ENCODE measurements around the gene MYLK4.

MYLK4 gene

DNA sequence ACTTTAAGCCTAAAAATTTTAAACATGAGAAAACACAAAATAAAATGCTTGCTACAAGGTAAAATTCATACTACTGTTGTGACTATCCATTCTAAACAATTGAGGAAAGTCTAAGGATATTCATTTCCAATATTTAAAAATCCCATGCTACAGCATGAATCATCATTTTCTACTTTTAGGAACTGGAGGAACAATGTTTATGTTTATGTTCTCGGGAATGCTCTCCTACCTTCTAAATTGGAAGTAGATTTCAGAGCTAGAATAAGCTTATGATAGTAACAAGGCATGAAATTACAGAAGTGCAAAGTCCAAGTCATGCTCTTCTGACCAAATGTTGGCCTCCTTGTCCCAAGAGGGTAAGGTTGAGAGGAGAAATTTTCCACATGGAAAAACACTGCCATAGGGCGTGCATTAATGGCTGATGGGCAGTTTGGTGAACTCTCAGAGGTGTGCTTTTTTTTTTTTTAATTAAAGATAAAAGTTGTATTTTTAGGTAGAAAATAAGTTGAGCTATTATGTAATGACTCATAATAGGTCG lies 6.0 kb upstream of the MYLK4 start:
- DNase-seq (ENCODE audit: low read depth in 2 of 2): no peak

DNA sequence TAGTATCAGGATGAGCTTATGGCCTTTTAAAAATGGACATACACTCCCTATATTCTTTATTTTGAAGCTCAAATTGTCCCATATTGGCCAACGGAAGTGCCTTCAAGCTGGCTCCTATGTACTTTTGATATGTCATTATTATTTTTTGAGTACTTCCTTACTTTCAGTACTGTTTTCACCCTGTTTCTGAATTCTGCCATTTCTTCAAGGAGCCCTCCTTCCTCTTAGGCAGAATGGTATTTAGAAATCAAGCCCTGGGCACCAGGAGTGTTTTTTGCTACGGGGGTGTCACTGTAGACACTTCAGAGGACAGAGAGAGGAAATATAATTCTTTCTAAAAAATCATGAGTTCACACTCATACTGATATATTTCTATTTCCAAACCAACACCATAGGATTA lies 5.5 kb upstream of the MYLK4 start:
- no peak for DNase-seq (ENCODE audit: low read depth in 2 of 2)

DNA sequence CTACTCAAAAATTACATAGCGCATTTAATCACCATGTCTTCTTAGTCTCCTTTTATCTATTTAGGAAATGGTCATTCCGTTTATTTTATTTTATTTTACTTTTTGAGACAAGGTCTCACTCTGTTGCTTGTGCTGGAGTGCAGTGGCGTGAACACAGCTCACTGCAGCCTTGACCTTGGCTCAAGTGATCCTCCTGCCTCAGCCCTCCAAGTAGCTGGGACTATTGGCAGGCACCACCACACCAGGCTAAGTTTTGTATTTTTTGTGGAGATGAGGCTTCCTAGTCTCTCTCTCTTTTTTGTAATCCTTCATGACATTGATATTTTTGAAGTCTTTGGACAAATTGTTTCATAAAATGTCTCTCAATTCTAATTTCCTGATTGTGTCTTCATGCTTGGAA lies 4.7 kb upstream of the MYLK4 start:
- DNase-seq (ENCODE audit: low read depth in 2 of 2): no peak

- no peak for DNase-seq (ENCODE audit: low read depth in 2 of 2)
Measured at GRCh38 chr6:2754911-2755310, 4.2 kb upstream of the MYLK4 start.

DNA sequence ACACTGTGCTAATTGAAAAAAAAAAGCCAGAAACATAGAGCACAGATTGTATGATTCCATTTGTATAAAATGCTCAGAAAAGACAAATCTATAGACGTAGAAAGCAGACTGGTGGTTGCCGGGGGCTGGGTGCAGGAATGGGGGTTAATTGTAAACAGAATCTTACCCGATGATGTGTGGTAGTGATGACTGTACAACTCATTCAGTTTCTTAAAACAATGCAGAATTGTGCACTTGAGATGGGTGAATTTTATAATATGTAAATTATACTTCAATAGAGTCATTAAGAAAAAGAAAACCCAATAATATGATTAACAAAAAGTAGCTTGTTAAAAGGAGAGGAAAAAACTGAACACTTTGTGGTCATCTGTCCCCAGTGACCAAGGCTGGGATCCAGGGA lies 3.7 kb upstream of the MYLK4 start:
- no peak for DNase-seq (ENCODE audit: low read depth in 2 of 2)

DNA sequence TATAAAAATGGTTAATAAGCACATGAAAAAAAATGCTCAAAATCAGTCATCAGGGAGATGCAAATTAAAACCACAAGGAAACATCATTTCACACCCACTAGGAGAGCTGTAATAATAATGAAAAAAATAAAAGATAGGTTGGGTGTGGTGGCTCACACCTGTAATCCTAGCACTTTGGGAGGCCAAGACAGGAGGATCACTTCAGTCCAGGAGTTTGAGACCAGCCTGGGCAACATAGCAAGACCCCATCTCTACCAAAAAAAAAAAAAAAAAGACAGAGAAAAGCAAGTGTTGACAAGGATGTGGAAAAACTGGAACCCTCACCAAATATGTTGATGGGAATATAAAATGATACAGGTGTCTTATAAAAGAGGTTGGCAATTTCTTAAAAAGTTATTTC lies 3.0 kb upstream of the MYLK4 start:
- DNase-seq (ENCODE audit: low read depth in 2 of 2): no peak

GRCh38 chr6:2753110-2753489 lies 2.4 kb upstream of the MYLK4 start:
- DNase-seq (ENCODE audit: low read depth in 2 of 2): no peak

DNA sequence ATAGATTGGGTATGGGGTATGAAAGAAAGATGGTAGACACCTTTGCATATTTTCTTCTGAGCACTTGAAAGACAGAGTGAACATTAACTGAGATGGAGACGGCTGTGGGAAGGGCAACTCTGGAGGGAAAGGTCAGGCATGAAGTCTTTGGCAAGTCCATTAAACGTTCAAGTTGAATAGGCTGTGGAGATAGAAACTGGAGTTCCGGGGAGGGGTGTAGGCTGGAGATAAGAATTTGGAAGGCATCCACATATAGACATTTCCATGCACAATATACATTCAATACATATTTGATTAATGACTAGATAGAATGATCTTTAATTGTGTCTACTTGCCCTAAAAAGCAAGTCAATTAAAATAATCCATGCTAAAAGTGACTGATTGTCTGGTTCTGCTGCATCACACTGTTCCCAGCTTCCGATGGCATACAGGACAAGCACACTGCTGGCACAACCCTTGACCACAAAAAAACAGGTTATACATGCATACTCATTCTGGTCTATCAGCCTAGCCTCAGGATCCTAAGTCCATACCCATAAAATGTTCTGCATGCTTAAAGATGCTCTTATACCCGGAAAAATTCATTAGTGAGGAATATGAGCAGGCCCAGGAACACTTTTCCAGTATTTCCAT lies 1.9 kb upstream of the MYLK4 start:
- DNase-seq (ENCODE audit: low read depth in 2 of 2): no peak

DNA sequence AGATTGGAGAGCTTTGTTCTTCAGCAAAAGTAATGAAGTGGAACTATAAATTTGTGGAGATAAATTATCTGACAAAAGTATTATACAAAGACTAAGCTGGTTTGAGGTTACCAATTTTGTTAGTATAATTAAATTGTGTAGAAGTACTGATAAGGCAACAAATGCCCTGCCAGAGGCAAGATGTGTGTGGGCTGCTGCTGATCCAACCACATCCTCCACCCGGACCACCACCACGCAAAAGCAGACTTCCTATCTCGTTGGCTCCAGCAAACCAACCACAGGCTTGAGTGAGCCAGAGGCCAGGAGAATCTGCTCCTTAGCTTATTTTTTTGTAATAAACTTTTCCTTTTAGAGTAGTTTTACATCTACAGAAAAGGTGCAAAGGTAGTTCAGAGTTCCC lies 1.1 kb upstream of the MYLK4 start:
- no peak for DNase-seq (ENCODE audit: low read depth in 2 of 2)

- DNase-seq (ENCODE audit: low read depth in 2 of 2): peak; percentile 33 to 53
Measured at GRCh38 chr6:2749969-2750600, 637 bp downstream of the MYLK4 start.

DNA sequence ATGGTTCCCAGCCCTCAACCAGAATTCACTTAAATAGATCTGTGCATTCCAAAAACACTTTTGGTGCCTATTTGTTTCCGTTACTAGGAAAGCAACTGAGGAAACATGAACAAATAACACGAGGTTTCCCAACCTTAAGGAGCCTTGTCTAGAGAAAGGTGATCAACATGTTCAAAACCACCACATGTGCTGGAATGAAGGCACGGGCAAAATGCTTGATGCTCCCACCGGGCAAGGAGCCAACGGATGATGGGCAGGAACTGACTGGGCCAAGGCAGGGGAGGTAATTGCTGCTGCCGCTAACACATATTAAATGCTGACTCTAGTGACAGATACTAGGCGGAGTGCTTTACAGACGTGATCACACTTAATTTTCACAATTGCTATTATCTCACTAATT lies 2.5 kb downstream of the MYLK4 start:
- no peak for DNase-seq (ENCODE audit: low read depth in 2 of 2)

- no peak for DNase-seq (ENCODE audit: low read depth in 2 of 2)
Measured at GRCh38 chr6:2746557-2747061, 4.1 kb downstream of the MYLK4 start.

GRCh38 chr6:2745246-2745645 lies 5.5 kb downstream of the MYLK4 start:
- DNase-seq (ENCODE audit: low read depth in 2 of 2): no peak

DNA sequence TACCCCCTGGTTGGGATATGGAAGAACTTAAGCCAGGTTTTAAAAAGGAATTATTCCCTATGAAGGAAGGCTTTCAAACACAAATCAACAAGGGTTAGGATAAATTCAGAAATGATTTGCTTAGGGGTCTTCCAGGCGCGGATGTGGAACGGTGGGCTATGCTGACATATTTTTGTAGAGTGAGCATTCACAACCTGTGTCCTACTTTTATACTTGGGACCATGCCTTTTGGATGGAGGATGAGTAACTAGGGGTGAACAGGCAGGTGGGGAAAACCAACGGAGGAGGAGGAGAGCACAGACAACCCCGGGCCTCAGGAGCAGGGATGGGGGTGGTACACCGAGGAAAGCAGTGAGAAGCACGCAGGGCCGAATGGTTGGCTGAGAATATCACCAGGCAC lies 5.9 kb downstream of the MYLK4 start:
- DNase-seq (ENCODE audit: low read depth in 2 of 2): no peak

GRCh38 chr6:2744209-2744771 lies 6.4 kb downstream of the MYLK4 start:
- DNase-seq (ENCODE audit: low read depth in 2 of 2): no peak

- DNase-seq (ENCODE audit: low read depth in 2 of 2): no peak
Measured at GRCh38 chr6:2743280-2744208, 7.2 kb downstream of the MYLK4 start.

DNA sequence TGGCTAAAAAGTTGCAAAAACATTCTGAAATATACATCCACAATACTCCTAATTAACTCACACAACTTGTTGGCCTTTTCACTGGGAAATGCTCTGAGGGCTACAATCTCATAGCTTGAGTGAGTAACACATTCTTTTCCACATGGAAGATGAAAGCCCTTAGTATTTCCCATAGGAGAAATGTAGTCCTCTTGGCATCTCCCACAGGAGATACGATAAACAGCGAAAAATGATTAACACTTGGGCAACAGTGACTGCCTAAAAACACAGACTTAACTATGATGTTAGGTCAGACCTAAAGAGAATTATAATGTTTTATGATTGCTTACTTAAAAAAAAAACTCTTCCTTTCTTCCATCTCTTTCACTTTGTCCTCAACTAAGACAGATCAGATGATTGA lies 9.0 kb downstream of the MYLK4 start:
- DNase-seq (ENCODE audit: low read depth in 2 of 2): no peak

DNA sequence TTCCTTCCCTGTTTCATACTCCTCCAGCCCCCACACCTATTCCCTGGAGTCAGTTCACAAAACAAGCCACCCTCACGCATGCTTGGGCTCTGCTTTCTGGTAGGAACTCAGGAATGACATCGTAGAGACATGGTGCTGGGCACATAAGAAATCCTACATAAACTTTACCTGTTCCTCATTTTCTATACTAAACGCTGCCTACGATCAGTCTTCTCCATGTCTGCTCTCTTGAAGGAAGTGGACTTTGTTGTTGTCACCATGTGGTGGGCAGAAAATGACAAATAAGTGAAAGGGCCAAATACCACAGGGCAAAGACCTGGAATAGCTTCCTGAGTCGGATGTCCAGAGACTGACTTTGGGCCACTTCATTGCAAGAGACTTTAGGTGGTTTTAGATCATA lies 10.1 kb downstream of the MYLK4 start:
- DNase-seq (ENCODE audit: low read depth in 2 of 2): no peak

GRCh38 chr6:2739335-2739734 lies 11.4 kb downstream of the MYLK4 start:
- no peak for DNase-seq (ENCODE audit: low read depth in 2 of 2)

- peak in 1 of 2 donors; percentile 13 for DNase-seq (ENCODE audit: low read depth in 2 of 2)
Measured at GRCh38 chr6:2738373-2738979, 12.2 kb downstream of the MYLK4 start.

DNA sequence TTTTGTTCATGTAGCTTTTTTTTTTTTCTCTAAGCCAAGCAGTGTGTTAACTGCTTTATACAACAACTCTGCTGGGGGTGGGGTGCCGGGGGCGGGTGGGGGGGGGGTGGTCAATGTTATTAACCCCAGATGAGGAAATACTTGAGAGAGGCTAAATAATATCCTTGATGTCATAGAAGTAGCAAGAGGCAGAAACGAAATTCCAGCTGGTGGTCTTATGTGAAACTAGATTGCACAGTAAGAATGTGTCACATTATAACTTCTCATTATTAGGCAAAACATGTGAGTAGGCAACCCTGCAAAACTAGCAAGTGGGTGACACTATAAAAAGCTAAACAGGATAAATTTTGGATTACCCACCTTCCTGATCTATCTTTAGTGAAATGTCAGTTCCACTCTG lies 12.8 kb downstream of the MYLK4 start:
- no peak for DNase-seq (ENCODE audit: low read depth in 2 of 2)
